Measurements from ENCODE around the gene HS3ST1. TPM values are rescaled to one million over a fixed set of nuclear protein-coding genes. Genes with fewer than 3 reads are reported as not detected.

HS3ST1 gene
- under 1 TPM; 0.78 to 0.99 TPM for total RNA-seq

GRCh38 chr4:11428231-11428898, at the start of gene HS3ST1:
Gene HS3ST1 (minus strand): TSS chr4:11428894. CDS start chr4:11400005, 28,889 bp downstream.
- Histone ChIP-seq H3K4me1 (peaks cover 16% of the 10 kb centered on the region), H3K36me3 (replicated peaks in 1 of 2; ENCODE audit: insufficient read depth in 1 of 2, low read depth in 2 of 2) (no peaks in the 10 kb centered on the region), H3K27me3 (peaks cover 0 to 9% of the 10 kb centered on the region in 2 donors), H3K9me3 (no peaks in the 10 kb centered on the region), H3K4me3 (peak within 1 kb of the TSS; percentile 11 to 40), H3K27ac (peak within 1 kb of the TSS in 2 of 4 donors; percentile 34 to 65)
- DNase-seq (no peak), ATAC-seq (peak; percentile 18)
- intact Hi-C loops (cut with DNase I), result no loop called here
- no peak for TF ChIP-seq CTCF (IDR thresholded peaks at IDR 0.05)
- no peak for TF ChIP-seq POLR2A (IDR thresholded peaks at IDR 0.05)
- 0 to 3% methylated on average over 24 to 42 of the region's 43 CpGs for WGBS, 2 donors

GRCh38 chr4:11475871-11476270, 47.2 kb upstream of the HS3ST1 start:
- Histone ChIP-seq H3K9me3 (no peaks in the 10 kb centered on the region), H3K4me1 (no peaks in the 10 kb centered on the region), H3K36me3 (replicated peaks in 1 of 2; ENCODE audit: insufficient read depth in 1 of 2, low read depth in 2 of 2) (no peaks in the 10 kb centered on the region), H3K4me3 (no peak overlapping the region), H3K27me3 (no peaks in the 10 kb centered on the region), H3K27ac (no peak overlapping the region)
- no peak for DNase-seq
- intact Hi-C loops (cut with DNase I), result no loop called here
- ATAC-seq, result no peak
- 18 to 38% methylated on average over 2 of the region's 2 CpGs for WGBS, 2 donors
- no peak for TF ChIP-seq POLR2A (IDR thresholded peaks at IDR 0.05)
- TF ChIP-seq CTCF (IDR thresholded peaks at IDR 0.05), result no peak

- no peak for ATAC-seq
- intact Hi-C loops (cut with DNase I), result no loop called here
- Histone ChIP-seq H3K4me1 (no peaks in the 10 kb centered on the region), H3K9me3 (no peaks in the 10 kb centered on the region), H3K27me3 (no peaks in the 10 kb centered on the region), H3K36me3 (replicated peaks in 1 of 2; ENCODE audit: insufficient read depth in 1 of 2, low read depth in 2 of 2) (no peaks in the 10 kb centered on the region), H3K27ac (no peak overlapping the region), H3K4me3 (no peak overlapping the region)
- WGBS, 2 donors, result 45 to 60% methylated on average over 1 of the region's 1 CpG
- TF ChIP-seq CTCF (IDR thresholded peaks at IDR 0.05) (no peak), POLR2A (IDR thresholded peaks at IDR 0.05) (no peak)
- DNase-seq, result no peak
Measured at GRCh38 chr4:11474146-11474545, 45.5 kb upstream of the HS3ST1 start.

- WGBS, 2 donors, result 64 to 73% methylated on average over 3 of the region's 3 CpGs
- intact Hi-C loops (cut with DNase I), result no loop called here
Measured at GRCh38 chr4:11472535-11472934, 43.8 kb upstream of the HS3ST1 start.

More at GRCh38 chr4:11472535-11472934, 43.8 kb upstream of the HS3ST1 start:
- no peak for DNase-seq
- Histone ChIP-seq H3K27me3 (no peaks in the 10 kb centered on the region), H3K27ac (no peak overlapping the region), H3K4me3 (no peak overlapping the region), H3K9me3 (no peaks in the 10 kb centered on the region), H3K4me1 (no peaks in the 10 kb centered on the region), H3K36me3 (replicated peaks in 1 of 2; ENCODE audit: insufficient read depth in 1 of 2, low read depth in 2 of 2) (no peaks in the 10 kb centered on the region)
- no peak for ATAC-seq
- no peak for TF ChIP-seq POLR2A (IDR thresholded peaks at IDR 0.05)
- TF ChIP-seq CTCF (IDR thresholded peaks at IDR 0.05), result no peak
